ENCODE results near the gene EFTUD2.

The EFTUD2 gene

DNA sequence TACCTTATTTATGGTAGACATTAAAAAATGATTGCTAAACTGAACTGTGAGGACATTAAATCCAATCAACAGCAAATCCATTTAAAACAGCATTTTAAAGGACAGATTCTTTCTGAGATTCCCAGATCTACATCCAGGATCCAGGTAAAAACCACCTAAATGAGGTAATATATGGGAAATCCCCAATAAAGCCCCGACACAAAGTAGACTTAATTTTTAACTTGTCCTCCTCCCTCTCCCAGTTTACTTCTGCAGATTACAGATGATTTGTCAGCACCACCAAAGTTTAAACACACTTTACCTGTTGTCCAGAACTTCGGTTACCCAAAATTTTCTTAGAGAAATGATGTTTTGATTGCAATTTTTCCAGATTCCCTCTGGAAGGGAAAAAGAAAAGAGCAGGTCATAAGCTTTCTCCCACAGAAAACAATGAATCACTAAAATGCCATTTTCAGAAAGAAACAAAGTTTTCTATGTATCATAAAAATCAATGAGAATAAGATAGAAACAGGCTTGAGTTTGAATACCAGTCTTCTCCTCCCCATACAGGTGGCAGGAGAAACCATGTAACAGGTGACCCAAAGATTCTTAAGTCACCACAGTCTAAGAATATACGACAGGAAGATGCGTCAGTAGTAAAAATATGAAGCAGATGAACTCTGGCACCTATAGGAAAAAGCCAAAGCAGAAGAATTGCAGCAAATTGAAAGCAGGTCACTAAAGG, 92.0 kb downstream of the EFTUD2 start:
- no peak for DNase-seq

- peak; percentile 22 for DNase-seq
Observed at GRCh38 chr17:44804302-44805089, 94.7 kb downstream of the EFTUD2 start.

DNA sequence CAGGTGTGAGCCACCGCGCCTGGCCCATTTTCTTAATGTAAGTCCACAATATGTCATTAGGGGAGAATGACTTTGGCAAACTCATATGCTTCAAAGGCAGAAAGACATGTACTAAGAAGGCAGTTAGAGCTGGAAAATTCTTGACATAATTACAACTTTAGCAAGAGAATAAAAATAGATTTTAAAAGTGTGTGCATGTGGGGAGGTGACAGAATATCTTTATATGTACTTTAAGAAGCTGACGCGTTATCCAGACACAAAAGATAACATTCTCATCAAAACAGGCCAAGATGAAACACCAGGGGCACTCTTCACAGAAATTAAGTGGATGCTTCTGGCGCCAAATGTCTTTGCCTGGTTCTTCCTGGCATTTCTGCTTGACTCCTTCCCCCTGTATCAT, 97.4 kb downstream of the EFTUD2 start:
- peak; percentile 25 for DNase-seq
